Keratinocyte (primary cell): ENCODE results near the gene HMGXB3. TPM values are rescaled to one million over a fixed set of nuclear protein-coding genes. Genes with fewer than 3 reads are reported as not detected.

Experiments
- DNase-seq: peaks from one replicate; pipeline ENCODE4 v3.0.0-alpha.2; 2011; ENCODE audit warnings: low read depth, missing footprints, low spot score
- FAIRE-seq: peaks from 2 replicates; lab custom pipeline; 2011; peaks lifted over from hg19 to GRCh38; lab: Jason Lieb, UNC
- H2AFZ ChIP-seq: 2 replicates; pipeline ENCODE4 v1.6.0; 2012; ENCODE audit warnings: low read length, control low read depth, inconsistent platforms; ENCODE audit not compliant: control insufficient read depth
- H3K27ac ChIP-seq: 2 replicates; pipeline ENCODE4 v1.5.1; 2011; ENCODE audit warnings: low read length; ENCODE audit not compliant: control insufficient read depth, insufficient read depth
- H3K27me3 ChIP-seq: 3 replicates; pipeline ENCODE4 v1.6.0; 2011; ENCODE audit warnings: low read length; ENCODE audit not compliant: control insufficient read depth, insufficient read depth; ENCODE audit errors: extremely low read depth
- H3K36me3 ChIP-seq, 2 experiments: 2 replicates in 1 of 2; 3 replicates in 1 of 2; pipeline ENCODE4 v1.5.1; 2011; ENCODE audit warnings: low read length in 2 of 2, mild to moderate bottlenecking in 1 of 2; ENCODE audit not compliant: control insufficient read depth in 2 of 2, insufficient read depth in 2 of 2; ENCODE audit errors: extremely low read depth in 1 of 2
- H3K4me1 ChIP-seq: 3 replicates; pipeline ENCODE4 v1.5.1; 2011; ENCODE audit warnings: low read length; ENCODE audit not compliant: control insufficient read depth, insufficient read depth; ENCODE audit errors: extremely low read depth
- H3K4me2 ChIP-seq: 3 replicates; pipeline ENCODE4 v1.6.0; 2011; ENCODE audit warnings: low read depth, low read length; ENCODE audit not compliant: control insufficient read depth, insufficient read depth; ENCODE audit errors: extremely low read depth
- H3K4me3 ChIP-seq, 3 experiments: fragments of 200-600 bp in 1 of 3; sonication (generic) in 1 of 3; 2 replicates in 2 of 3; 3 replicates in 1 of 3; pipeline ENCODE4 v1.5.1; 2011 to 2016; ENCODE audit warnings: low read length in 3 of 3, mild to moderate bottlenecking in 3 of 3, control low read depth in 2 of 3, inconsistent platforms in 1 of 3, low read depth in 1 of 3, mixed read lengths in 1 of 3, mixed run types in 1 of 3, moderate library complexity in 1 of 3; ENCODE audit not compliant: control insufficient read depth in 2 of 3, insufficient read depth in 2 of 3; ENCODE audit errors: extremely low read depth in 1 of 3
- H3K79me2 ChIP-seq: 2 replicates; pipeline ENCODE4 v1.6.0; 2012; ENCODE audit warnings: low read length; ENCODE audit not compliant: control insufficient read depth, insufficient read depth
- H3K9ac ChIP-seq: 3 replicates; pipeline ENCODE4 v1.6.0; 2011; ENCODE audit warnings: low read length; ENCODE audit not compliant: control insufficient read depth, insufficient read depth; ENCODE audit errors: extremely low read depth
- H3K9me1 ChIP-seq: 3 replicates; pipeline ENCODE4 v1.6.0; 2011; ENCODE audit warnings: low read length; ENCODE audit not compliant: control insufficient read depth, insufficient read depth; ENCODE audit errors: extremely low read depth
- H3K9me3 ChIP-seq: 2 replicates; pipeline ENCODE4 v1.5.1; 2012; ENCODE audit warnings: low read depth, low read length; ENCODE audit not compliant: control insufficient read depth
- H4K20me1 ChIP-seq: 3 replicates; pipeline ENCODE4 v1.6.0; 2011; ENCODE audit warnings: low read length; ENCODE audit not compliant: control insufficient read depth, insufficient read depth; ENCODE audit errors: extremely low read depth
- EZH2 ChIP-seq: IDR thresholded peaks from one replicate; pipeline ENCODE4 v1.6.1; 2012; ENCODE audit warnings: inconsistent platforms, mild to moderate bottlenecking, low read length, moderate library complexity
- dilution Hi-C: fragments of 300-500 bp; cut with MboI; formaldehyde crosslinking; loops from one replicate; pipeline ENCODE4 v1.7.0; 2020; ENCODE audit warnings: low sequenced_read_pairs; ENCODE audit not compliant: extremely low pct_ligation_motif_present
- polyA plus RNA-seq, 5 experiments: library from polyadenylated mRNA; depleted of rRNA in 3 of 5; stranded (reverse) in 3 of 5; stranded (forward) in 1 of 5; unstranded in 1 of 5; fragments of >200 nt; gene quantifications; 1 replicate in 1 of 5; 2 replicates in 3 of 5; 3 replicates in 1 of 5; pipeline versions ENCODE4 v1.2.1 to v1.2.3, GENCODE V29; 2011 to 2012; ENCODE audit warnings: missing spikeins in 2 of 5, low read depth in 1 of 5, low replicate concordance in 1 of 5
- TF ChIP-seq, protein P1 (sequence below), 3 experiments: IDR thresholded peaks in 1 of 3; conservative IDR thresholded peaks in 1 of 3; optimal IDR thresholded peaks in 1 of 3; 2 replicates in 2 of 3; 3 replicates in 1 of 3; pipeline versions ENCODE3 to v1.5.1; 2011; ENCODE audit warnings: low read length in 3 of 3, mild to moderate bottlenecking in 3 of 3, moderate library complexity in 2 of 3, control low read depth in 1 of 3, inconsistent platforms in 1 of 3; ENCODE audit not compliant: insufficient read depth in 2 of 3; ENCODE audit errors: extremely low read depth in 1 of 3

HMGXB3 gene
- polyA plus RNA-seq, 1 donor (not counting 4 experiments of a cell fraction or from before 2014, with no cell fraction given), result 39.4 TPM

DNA sequence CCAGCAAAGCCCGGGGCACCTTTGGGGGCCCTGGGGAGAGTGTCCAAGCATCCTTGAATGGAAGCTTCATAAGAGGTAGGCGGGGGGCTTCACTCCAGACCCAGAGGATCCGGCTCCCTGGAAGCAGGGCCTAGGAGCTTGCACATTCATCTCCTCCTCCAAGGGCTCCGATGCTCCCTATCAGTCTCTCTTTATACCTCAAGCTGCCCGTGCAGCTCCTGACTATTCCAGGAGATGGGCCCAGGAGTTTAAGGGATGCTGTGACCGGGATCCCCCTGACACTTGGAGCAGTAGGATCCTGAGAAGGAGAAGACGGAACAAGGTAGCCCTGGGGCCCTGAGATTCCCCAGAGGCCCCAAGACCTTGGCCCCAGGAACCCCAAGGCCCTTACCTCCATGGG lies 59.9 kb downstream of the HMGXB3 start:
- no peak overlapping the region for H3K9ac ChIP-seq
- peaks cover 17% of the 10 kb centered on the region for H3K27me3 ChIP-seq
- no peaks in the 10 kb centered on the region for H3K9me1 ChIP-seq
- H3K36me3 ChIP-seq, result peaks cover 1 to 7% of the 10 kb centered on the region in 2 experiments
- no peak overlapping the region for H3K27ac ChIP-seq
- DNase-seq (no peak), FAIRE-seq (no peak)
- no peak overlapping the region for H2AFZ ChIP-seq
- no peaks in the 10 kb centered on the region for H4K20me1 ChIP-seq
- TF ChIP-seq, protein P1, sequence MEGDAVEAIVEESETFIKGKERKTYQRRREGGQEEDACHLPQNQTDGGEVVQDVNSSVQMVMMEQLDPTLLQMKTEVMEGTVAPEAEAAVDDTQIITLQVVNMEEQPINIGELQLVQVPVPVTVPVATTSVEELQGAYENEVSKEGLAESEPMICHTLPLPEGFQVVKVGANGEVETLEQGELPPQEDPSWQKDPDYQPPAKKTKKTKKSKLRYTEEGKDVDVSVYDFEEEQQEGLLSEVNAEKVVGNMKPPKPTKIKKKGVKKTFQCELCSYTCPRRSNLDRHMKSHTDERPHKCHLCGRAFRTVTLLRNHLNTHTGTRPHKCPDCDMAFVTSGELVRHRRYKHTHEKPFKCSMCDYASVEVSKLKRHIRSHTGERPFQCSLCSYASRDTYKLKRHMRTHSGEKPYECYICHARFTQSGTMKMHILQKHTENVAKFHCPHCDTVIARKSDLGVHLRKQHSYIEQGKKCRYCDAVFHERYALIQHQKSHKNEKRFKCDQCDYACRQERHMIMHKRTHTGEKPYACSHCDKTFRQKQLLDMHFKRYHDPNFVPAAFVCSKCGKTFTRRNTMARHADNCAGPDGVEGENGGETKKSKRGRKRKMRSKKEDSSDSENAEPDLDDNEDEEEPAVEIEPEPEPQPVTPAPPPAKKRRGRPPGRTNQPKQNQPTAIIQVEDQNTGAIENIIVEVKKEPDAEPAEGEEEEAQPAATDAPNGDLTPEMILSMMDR (optimal IDR thresholded peaks at IDR 0.05 in 1 of 3, IDR thresholded peaks at IDR 0.05 in 1 of 3, conservative IDR thresholded peaks at IDR 0.05 in 1 of 3; ENCODE audit: extremely low read depth in 1 of 3, insufficient read depth in 2 of 3, low read length in 3 of 3), result no peak
- no peak for TF ChIP-seq EZH2
- peaks cover 5% of the 10 kb centered on the region for H3K4me1 ChIP-seq
- H3K4me3 ChIP-seq, result no peak overlapping the region
- H3K9me3 ChIP-seq, result no peaks in the 10 kb centered on the region
- H3K79me2 ChIP-seq, result no peaks in the 10 kb centered on the region
- dilution Hi-C loops, result no loop called here
- no peak overlapping the region for H3K4me2 ChIP-seq

DNA sequence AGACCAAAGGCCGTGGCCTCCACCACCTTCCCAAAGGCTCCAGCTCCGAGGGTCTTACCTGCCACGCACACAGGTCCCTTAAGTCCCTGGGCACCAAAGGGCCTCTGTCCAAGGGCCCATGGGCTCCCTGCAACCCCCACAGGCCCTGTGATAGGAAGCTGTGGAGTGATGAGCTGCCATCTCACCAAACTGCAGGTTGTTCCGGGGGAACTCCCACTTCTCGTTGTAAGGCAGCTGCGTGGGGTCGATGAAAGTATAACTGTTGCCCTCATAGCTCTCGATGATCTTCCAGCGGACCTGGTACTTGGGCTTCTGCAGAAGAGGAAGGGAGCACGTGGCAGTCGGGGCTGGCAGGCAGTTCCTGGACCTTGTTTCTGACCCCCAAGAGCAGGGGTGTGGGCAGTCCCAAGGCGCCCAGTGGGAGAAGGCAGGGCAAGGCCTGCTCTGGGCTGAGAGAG lies 61.0 kb downstream of the HMGXB3 start:
- DNase-seq (no peak), FAIRE-seq (no peak)
- H3K9me3 ChIP-seq, result no peaks in the 10 kb centered on the region
- no peaks in the 10 kb centered on the region for H3K36me3 ChIP-seq
- peaks cover 17% of the 10 kb centered on the region for H3K27me3 ChIP-seq
- no peaks in the 10 kb centered on the region for H3K9me1 ChIP-seq
- TF ChIP-seq EZH2, result no peak
- TF ChIP-seq, protein P1 (optimal IDR thresholded peaks at IDR 0.05 in 1 of 3, IDR thresholded peaks at IDR 0.05 in 1 of 3, conservative IDR thresholded peaks at IDR 0.05 in 1 of 3; ENCODE audit: extremely low read depth in 1 of 3, insufficient read depth in 2 of 3, low read length in 3 of 3), result no peak
- no peak overlapping the region for H3K9ac ChIP-seq
- no peak overlapping the region for H2AFZ ChIP-seq
- H3K4me1 ChIP-seq, result peaks cover 5% of the 10 kb centered on the region
- no peaks in the 10 kb centered on the region for H3K79me2 ChIP-seq
- H3K4me2 ChIP-seq, result no peak overlapping the region
- H3K27ac ChIP-seq, result no peak overlapping the region
- H4K20me1 ChIP-seq, result no peaks in the 10 kb centered on the region
- H3K4me3 ChIP-seq, result no peak overlapping the region
- dilution Hi-C loops, result no loop called here
